ENCODE data around the gene TRIM50. TPM values are rescaled to one million over a fixed set of nuclear protein-coding genes. Genes with fewer than 3 reads are reported as not detected.
"Not testable (repeated sequence)": the region's sequence is repeated elsewhere in the genome, so short reads cannot be mapped to it uniquely, and the experiment has no call there.

Gene TRIM50
- total and polyA plus RNA-seq, 2 experiments from 2014 or later: not detected

DNA sequence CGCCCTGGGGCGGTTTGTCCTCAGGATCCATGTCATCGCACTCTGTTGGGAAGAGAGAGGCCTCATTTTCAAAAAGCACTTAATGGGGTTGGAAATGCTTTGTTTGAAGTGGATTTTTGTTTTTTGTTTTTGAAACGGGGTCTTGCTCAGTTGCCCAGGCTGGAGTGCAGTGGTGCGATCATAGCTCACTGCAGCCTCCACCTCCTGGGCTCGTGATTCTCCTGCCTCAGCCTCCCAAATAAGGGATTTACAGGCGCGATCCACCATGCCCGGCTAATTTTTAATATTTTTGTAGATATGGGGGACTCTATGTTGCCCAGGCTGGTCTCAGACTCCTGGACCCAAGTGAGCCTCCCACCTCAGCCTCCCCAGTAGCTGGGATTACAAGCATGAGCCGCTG lies 814 bp upstream of the TRIM50 start:
- WGBS, 2 experiments (ENCODE audit: low coverage in 1 of 2, low lambda C conversion rate in 2 of 2, missing lambda C conversion rate in 2 of 2): 84 to 85% methylated on average over 10 of the region's 10 CpGs
- H3F3A ChIP-seq (ENCODE audit: insufficient read depth): no peaks in the 10 kb centered on the region
- H3K27ac ChIP-seq: no peak overlapping the region

DNA sequence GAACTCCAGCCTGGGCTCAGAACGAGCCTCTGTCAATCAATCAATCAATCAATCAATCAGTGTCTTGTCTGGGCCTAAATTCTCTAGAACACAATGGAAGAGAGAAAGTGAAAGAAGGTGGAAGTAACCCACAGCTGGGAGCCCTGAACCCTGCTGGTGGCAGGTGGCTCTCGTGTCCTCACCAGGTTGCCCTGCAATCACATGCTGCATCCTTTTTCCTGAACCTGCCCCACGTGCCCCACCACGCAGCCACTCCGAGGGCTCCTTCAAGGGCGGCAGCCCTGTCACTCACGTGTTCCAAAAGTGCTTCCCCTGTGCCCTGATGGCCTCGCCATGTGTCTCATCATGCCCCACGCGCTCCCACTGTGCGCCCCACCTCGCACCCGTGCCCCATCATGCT lies 433 bp downstream of the TRIM50 start:
- peaks cover 11% of the 10 kb centered on the region for H3K27me3 ChIP-seq (replicated peaks; ENCODE audit: insufficient read depth)
- H3K4me2 ChIP-seq (ENCODE audit: unreplicated experiment); H3K9me3 ChIP-seq (ENCODE audit: low read depth); H3K27ac ChIP-seq; H3K9me2 ChIP-seq (ENCODE audit: insufficient read depth); H3K9ac ChIP-seq; DNase-seq; H2AFZ ChIP-seq; H3K36me3 ChIP-seq (ENCODE audit: low read depth); H4K20me1 ChIP-seq (ENCODE audit: insufficient read depth); H3K4me1 ChIP-seq (ENCODE audit: insufficient read depth); H3K4me3 ChIP-seq; H3F3A ChIP-seq (ENCODE audit: insufficient read depth); H3K79me2 ChIP-seq (ENCODE audit: insufficient read depth); in situ Hi-C loops (cut with MboI): not testable (repeated sequence)
- WGBS, 2 experiments (ENCODE audit: low coverage in 1 of 2, low lambda C conversion rate in 2 of 2, missing lambda C conversion rate in 2 of 2): 24 to 69% methylated on average over 2 to 13 of the region's 13 CpGs

More for the DNA sequence above, 814 bp upstream of the TRIM50 start:
- Histone ChIP-seq H3K36me3 (ENCODE audit: low read depth) (no peaks in the 10 kb centered on the region), H3K9me3 (ENCODE audit: low read depth) (no peaks in the 10 kb centered on the region), H3K9ac (no peak overlapping the region), H3K9me2 (ENCODE audit: insufficient read depth) (no peaks in the 10 kb centered on the region), H2AFZ (no peak overlapping the region), H4K20me1 (ENCODE audit: insufficient read depth) (no peaks in the 10 kb centered on the region), H3K27me3 (replicated peaks; ENCODE audit: insufficient read depth) (peaks cover 20% of the 10 kb centered on the region), H3K4me2 (ENCODE audit: unreplicated experiment) (no peak overlapping the region), H3K4me3 (no peak overlapping the region), H3K79me2 (ENCODE audit: insufficient read depth) (no peaks in the 10 kb centered on the region), H3K4me1 (ENCODE audit: insufficient read depth) (no peaks in the 10 kb centered on the region)
- in situ Hi-C loops (cut with MboI): no loop called here
- TF ChIP-seq EZH2 (IDR thresholded peaks at IDR 0.05; ENCODE audit: insufficient read depth, poor library complexity, severe bottlenecking) (no peak), EZH2phosphoT487 (IDR thresholded peaks at IDR 0.05; ENCODE audit: insufficient read depth, low read depth) (no peak)
- DNase-seq: no peak

DNA sequence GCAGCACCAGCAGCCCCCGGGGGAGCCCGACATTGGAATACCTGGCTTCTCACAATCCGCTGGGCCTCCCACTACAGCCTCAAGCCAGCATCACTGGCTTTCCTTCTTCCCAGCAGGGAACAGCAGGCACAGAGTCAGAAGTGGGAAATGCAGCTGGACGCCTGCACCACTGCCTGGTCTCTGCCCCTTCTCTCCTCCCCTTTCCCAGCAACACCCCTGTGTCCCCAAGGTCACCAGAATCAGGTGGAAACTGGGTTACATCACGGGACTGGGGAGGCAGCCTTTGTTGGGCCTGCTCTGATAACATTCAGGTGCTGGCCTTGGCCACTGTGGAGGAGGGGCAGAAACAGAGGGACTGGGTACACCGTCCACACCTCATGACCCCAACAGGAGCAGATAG lies 2.5 kb downstream of the TRIM50 start:
- H3K4me1 ChIP-seq (ENCODE audit: insufficient read depth); H2AFZ ChIP-seq; H4K20me1 ChIP-seq (ENCODE audit: insufficient read depth); in situ Hi-C loops (cut with MboI); H3K4me2 ChIP-seq (ENCODE audit: unreplicated experiment); H3K27ac ChIP-seq; H3K79me2 ChIP-seq (ENCODE audit: insufficient read depth); H3K9ac ChIP-seq; H3K9me2 ChIP-seq (ENCODE audit: insufficient read depth); H3K27me3 ChIP-seq (replicated peaks; ENCODE audit: insufficient read depth); H3K36me3 ChIP-seq (ENCODE audit: low read depth); DNase-seq; H3K4me3 ChIP-seq; H3F3A ChIP-seq (ENCODE audit: insufficient read depth); H3K9me3 ChIP-seq (ENCODE audit: low read depth): not testable (repeated sequence)
- 57 to 64% methylated on average over 6 of the region's 6 CpGs for WGBS, 2 experiments (ENCODE audit: low coverage in 1 of 2, low lambda C conversion rate in 2 of 2, missing lambda C conversion rate in 2 of 2)

DNA sequence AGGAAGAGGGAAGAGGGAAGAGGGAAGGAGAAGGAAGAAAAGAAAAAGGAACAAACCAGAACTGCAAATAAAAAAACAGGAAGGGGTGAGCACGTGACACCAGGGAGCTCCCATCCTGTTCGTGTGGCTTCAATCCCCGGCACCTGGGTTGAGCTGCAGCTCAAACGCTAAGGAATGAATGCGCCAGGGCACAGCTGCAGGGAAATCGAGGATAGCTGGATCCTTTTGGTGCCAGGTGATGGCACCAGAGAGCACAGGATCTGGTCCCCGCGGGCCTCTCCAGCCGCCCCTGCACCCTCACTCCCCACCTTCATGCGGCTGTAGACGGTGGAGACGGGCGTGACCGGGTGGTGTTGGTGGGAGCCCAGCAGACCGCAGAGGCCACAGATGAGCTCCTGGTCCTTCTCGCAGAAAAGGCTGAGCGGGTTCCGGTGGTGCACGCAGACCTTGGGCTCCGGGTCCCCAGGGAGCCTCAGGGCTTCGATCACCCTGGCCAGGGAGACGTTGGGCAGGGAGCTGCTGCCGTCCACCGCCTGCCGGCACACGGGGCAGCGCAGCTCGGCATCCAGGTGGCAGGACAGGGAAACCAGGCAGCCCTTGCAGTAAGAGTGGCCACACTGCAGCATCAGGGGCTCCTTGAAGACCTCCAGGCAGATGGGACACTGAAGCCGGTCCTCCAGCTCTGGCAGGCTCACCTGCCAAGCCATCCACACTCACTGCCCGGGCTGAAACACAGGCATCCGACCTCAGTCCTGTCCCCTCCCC lies 3.6 kb downstream of the TRIM50 start:
- H4K20me1 ChIP-seq (ENCODE audit: insufficient read depth); H3F3A ChIP-seq (ENCODE audit: insufficient read depth); H3K36me3 ChIP-seq (ENCODE audit: low read depth); H3K79me2 ChIP-seq (ENCODE audit: insufficient read depth); H3K27ac ChIP-seq; H3K4me1 ChIP-seq (ENCODE audit: insufficient read depth); H3K9me3 ChIP-seq (ENCODE audit: low read depth); H3K4me3 ChIP-seq; H3K4me2 ChIP-seq (ENCODE audit: unreplicated experiment); in situ Hi-C loops (cut with MboI); H3K27me3 ChIP-seq (replicated peaks; ENCODE audit: insufficient read depth); H3K9me2 ChIP-seq (ENCODE audit: insufficient read depth); H3K9ac ChIP-seq: not testable (repeated sequence)
- 8 to 13% methylated on average over 28 to 29 of the region's 31 CpGs for WGBS, 2 experiments (ENCODE audit: low coverage in 1 of 2, low lambda C conversion rate in 2 of 2, missing lambda C conversion rate in 2 of 2)
- 0 out of 2 replicates have a peak overlapping the region, but pooled peaks have one; percentile 33 for H2AFZ ChIP-seq
- peak; percentile 65 for DNase-seq

DNA sequence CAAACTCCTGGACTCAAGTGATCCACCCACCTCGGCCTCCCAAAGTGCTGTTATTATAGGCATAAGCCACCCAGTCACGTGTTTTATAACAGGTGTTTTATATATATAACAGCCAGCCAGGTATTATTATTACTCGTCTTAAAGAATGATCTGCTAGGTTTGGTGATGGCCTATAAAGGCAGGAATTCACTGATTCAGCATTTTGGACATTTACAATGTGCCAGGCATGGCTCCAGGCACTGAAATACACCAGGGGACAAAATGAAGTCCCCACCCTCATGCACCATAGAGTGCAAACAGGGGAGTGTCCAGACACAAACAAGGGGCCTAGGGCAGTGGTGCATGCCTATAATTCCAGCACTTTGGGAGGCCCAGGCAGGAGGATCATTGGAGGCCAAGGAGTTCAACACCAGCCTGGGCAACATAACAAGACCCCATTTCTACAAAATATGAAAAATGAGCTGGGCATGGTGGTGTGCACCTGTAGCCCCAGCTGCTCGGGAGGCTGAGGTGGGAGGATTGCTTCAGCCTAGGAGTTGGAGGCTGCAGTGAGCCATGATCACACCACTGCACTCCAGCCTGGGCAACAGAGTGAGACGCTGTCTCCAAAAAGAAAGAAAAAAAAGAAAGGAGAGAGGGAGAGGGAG lies 4.3 kb downstream of the TRIM50 start:
- H3K4me2 ChIP-seq (ENCODE audit: unreplicated experiment); H3F3A ChIP-seq (ENCODE audit: insufficient read depth): not testable (repeated sequence)
- 51 to 54% methylated on average over 5 of the region's 5 CpGs for WGBS, 2 experiments (ENCODE audit: low coverage in 1 of 2, low lambda C conversion rate in 2 of 2, missing lambda C conversion rate in 2 of 2)

DNA sequence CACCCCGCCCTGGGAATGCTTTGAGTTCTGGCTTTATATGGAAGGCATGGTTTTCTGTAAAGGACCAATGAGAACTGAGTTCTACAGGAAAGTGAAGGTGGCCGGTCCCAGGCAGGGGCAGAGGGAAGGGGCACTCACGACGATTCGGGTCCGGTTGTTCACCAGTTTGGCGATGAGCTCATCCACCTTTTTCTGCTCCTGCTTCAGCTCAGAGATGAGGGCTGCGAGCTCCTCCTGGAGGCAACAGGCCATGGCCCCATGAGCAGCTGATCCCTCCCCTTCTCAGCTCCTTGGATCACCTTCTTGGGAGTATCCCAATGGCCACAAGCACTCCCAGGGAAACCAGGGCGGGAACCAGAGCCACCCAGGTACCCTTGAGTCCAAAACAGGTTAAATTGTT lies 7.9 kb downstream of the TRIM50 start:
- H3K79me2 ChIP-seq (ENCODE audit: insufficient read depth); H3F3A ChIP-seq (ENCODE audit: insufficient read depth); H3K9ac ChIP-seq; H3K4me2 ChIP-seq (ENCODE audit: unreplicated experiment); H3K4me1 ChIP-seq (ENCODE audit: insufficient read depth); H3K4me3 ChIP-seq; H4K20me1 ChIP-seq (ENCODE audit: insufficient read depth); in situ Hi-C loops (cut with MboI); H2AFZ ChIP-seq; DNase-seq; H3K27ac ChIP-seq; H3K9me2 ChIP-seq (ENCODE audit: insufficient read depth); H3K27me3 ChIP-seq (replicated peaks; ENCODE audit: insufficient read depth); H3K9me3 ChIP-seq (ENCODE audit: low read depth); H3K36me3 ChIP-seq (ENCODE audit: low read depth): not testable (repeated sequence)
- WGBS, 2 experiments (ENCODE audit: low coverage in 1 of 2, low lambda C conversion rate in 2 of 2, missing lambda C conversion rate in 2 of 2): 59 to 61% methylated on average over 9 of the region's 9 CpGs

More for the DNA sequence above, 4.3 kb downstream of the TRIM50 start:
- H3K79me2 ChIP-seq (ENCODE audit: insufficient read depth); H3K4me1 ChIP-seq (ENCODE audit: insufficient read depth); H3K27ac ChIP-seq; H3K9me3 ChIP-seq (ENCODE audit: low read depth); H3K4me3 ChIP-seq; H3K36me3 ChIP-seq (ENCODE audit: low read depth); H4K20me1 ChIP-seq (ENCODE audit: insufficient read depth); H3K27me3 ChIP-seq (replicated peaks; ENCODE audit: insufficient read depth); in situ Hi-C loops (cut with MboI); H3K9me2 ChIP-seq (ENCODE audit: insufficient read depth); DNase-seq; H3K9ac ChIP-seq: not testable (repeated sequence)
- 0 out of 2 replicates have a peak overlapping the region, but pooled peaks have one; percentile 33 for H2AFZ ChIP-seq

DNA sequence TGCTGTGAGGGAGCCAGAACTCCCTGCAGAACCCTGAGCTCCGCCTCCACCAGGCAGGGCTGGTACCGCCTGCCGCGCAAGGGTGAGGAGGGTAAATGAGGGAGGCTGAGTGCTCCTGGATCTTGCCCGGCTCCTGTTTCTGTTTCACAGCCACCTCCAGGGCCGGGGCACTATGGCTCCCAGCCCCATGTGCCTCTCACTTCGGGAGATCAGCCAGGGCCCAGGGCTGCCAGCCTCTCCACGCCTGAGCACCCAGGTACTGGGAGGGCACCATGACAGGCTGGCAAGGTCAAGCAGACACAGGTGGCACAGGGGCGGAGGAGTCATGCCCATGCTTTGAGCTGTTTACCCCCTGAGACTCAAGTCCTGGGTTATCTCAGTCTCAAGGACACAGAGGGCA lies 8.3 kb downstream of the TRIM50 start:
- 63% methylated on average over 9 of the region's 9 CpGs for WGBS, 2 experiments (ENCODE audit: low coverage in 1 of 2, low lambda C conversion rate in 2 of 2, missing lambda C conversion rate in 2 of 2)
- not testable (repeated sequence) for DNase-seq

More for the DNA sequence above, 8.3 kb downstream of the TRIM50 start:
- H3K4me2 ChIP-seq (ENCODE audit: unreplicated experiment); H3K36me3 ChIP-seq (ENCODE audit: low read depth); H3K4me1 ChIP-seq (ENCODE audit: insufficient read depth); H2AFZ ChIP-seq; H4K20me1 ChIP-seq (ENCODE audit: insufficient read depth); H3K79me2 ChIP-seq (ENCODE audit: insufficient read depth); H3K27ac ChIP-seq; H3K9ac ChIP-seq; in situ Hi-C loops (cut with MboI); H3F3A ChIP-seq (ENCODE audit: insufficient read depth); H3K9me3 ChIP-seq (ENCODE audit: low read depth); H3K4me3 ChIP-seq; H3K9me2 ChIP-seq (ENCODE audit: insufficient read depth); H3K27me3 ChIP-seq (replicated peaks; ENCODE audit: insufficient read depth): not testable (repeated sequence)

Data from GM23248 (cell line).